ENCODE data around the gene ACBD4. TPM values are rescaled to one million over a fixed set of nuclear protein-coding genes. Genes with fewer than 3 reads are reported as not detected.

Gene ACBD4
- total and polyA plus RNA-seq, 2 of the 13 experiments (the other 11 are each of a cell fraction or from before 2014, with no cell fraction given) = 16.1 to 26.9 TPM

GRCh38 chr17:45101883-45102811 lies 33.3 kb upstream of the ACBD4 start (continued):
- TF ChIP-seq THAP9 (CRISPR knock-in tag; IDR thresholded peaks at IDR 0.05; ENCODE audit: borderline replicate concordance) = no peak
- peak; percentile 44; the same call in 1 of the 2 replicates for TF ChIP-seq ZNF430 (CRISPR knock-in tag; IDR thresholded peaks at IDR 0.05)
- TF ChIP-seq SSRP1 (CRISPR knock-in tag; IDR thresholded peaks at IDR 0.05) = 0 out of 2 replicates have a peak, but pooled peaks have one; percentile 48
- peak; percentile 37; the same call in 1 of the 2 replicates for TF ChIP-seq ZNF44 (CRISPR knock-in tag; IDR thresholded peaks at IDR 0.05)
- no peak for TF ChIP-seq ZNF414 (CRISPR knock-in tag; IDR thresholded peaks at IDR 0.05)
- TF ChIP-seq ZNF263 (CRISPR knock-in tag; IDR thresholded peaks at IDR 0.05) = peak; percentile 64
- no peak for TF ChIP-seq ZNF143 (CRISPR knock-in tag; IDR thresholded peaks at IDR 0.05)
- TF ChIP-seq FOXP1 (IDR thresholded peaks at IDR 0.05) = no peak
- TF ChIP-seq FOXP1 (CRISPR knock-in tag; IDR thresholded peaks at IDR 0.05) = peak; percentile 48; the same call in 1 of the 2 replicates
- no peak for TF ChIP-seq ATM (IDR thresholded peaks at IDR 0.05; ENCODE audit: borderline replicate concordance)
- peak; percentile 34; the same call in 1 of the 2 replicates for TF ChIP-seq RCOR2 (CRISPR knock-in tag; IDR thresholded peaks at IDR 0.05)
- TF ChIP-seq ATF5 (CRISPR knock-in tag; IDR thresholded peaks at IDR 0.05; ENCODE audit: low read depth) = no peak
- no peak for TF ChIP-seq SKIL (CRISPR knock-in tag; IDR thresholded peaks at IDR 0.05; ENCODE audit: borderline replicate concordance)
- TF ChIP-seq ZNF3 (CRISPR knock-in tag; IDR thresholded peaks at IDR 0.05) = peak; percentile 81; the same call in 1 of the 2 replicates
- no peak for TF ChIP-seq ZNF746 (CRISPR knock-in tag; IDR thresholded peaks at IDR 0.05)
- TF ChIP-seq ZMYM4 (CRISPR knock-in tag; IDR thresholded peaks at IDR 0.05) = peak; percentile 55
- no peak for TF ChIP-seq TBP (CRISPR knock-in tag; IDR thresholded peaks at IDR 0.05)
- TF ChIP-seq GATAD1 (CRISPR knock-in tag; IDR thresholded peaks at IDR 0.05) = peak; percentile 47; the same call in 1 of the 2 replicates
- no peak for TF ChIP-seq FLYWCH1 (CRISPR knock-in tag; IDR thresholded peaks at IDR 0.05)
- TF ChIP-seq ZNF644 (CRISPR knock-in tag; IDR thresholded peaks at IDR 0.05; ENCODE audit: low read depth) = no peak
- peak; percentile 70 for TF ChIP-seq GATAD2A (CRISPR knock-in tag; IDR thresholded peaks at IDR 0.05)
- TF ChIP-seq MTF1 (CRISPR knock-in tag; IDR thresholded peaks at IDR 0.05) = no peak
- no peak for TF ChIP-seq SOX6 (IDR thresholded peaks at IDR 0.05)
- TF ChIP-seq SOX6 (CRISPR knock-in tag; IDR thresholded peaks at IDR 0.05) = peak; percentile 39; the same call in 1 of the 2 replicates
- TF ChIP-seq SMARCC2 (IDR thresholded peaks at IDR 0.05) = no peak
- TF ChIP-seq ZNF720 (CRISPR knock-in tag; IDR thresholded peaks at IDR 0.05) = no peak
